GM18517 (cell line): Measurements from ENCODE around the gene LTBP2.

Source experiments
- ATAC-seq: cut with Tn5 transposase; IDR thresholded peaks from one replicate; pipeline ENCODE4 v1.9.1; 2021; ENCODE audit warnings: mild to moderate bottlenecking, moderate library complexity; ENCODE audit not compliant: unreplicated experiment

LTBP2 gene

GRCh38 chr14:74638966-74639365, 26.9 kb upstream of the LTBP2 start:
- no peak for ATAC-seq

DNA sequence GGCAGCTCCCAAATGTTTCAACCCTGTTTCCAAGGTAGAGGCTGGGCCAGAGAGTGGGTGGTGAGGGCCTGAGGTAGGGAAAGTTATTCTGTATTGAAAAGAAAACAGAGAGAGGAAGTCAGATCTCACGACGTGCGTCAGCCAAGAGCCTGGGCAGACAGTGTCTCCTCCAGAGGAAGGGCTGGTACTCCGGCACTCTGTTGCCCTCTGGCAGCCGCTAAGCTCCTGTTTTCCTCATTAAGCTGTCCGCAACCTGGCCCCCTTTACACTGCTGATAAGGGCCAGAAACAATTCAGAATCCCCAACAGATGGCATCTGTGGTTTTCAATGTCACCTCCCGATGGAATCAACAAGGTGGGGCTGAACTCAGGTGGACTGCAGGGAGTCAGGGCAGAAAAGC, 26.0 kb upstream of the LTBP2 start:
- ATAC-seq: no peak

- no peak for ATAC-seq
Measured at GRCh38 chr14:74637178-74637550, 25.1 kb upstream of the LTBP2 start.

DNA sequence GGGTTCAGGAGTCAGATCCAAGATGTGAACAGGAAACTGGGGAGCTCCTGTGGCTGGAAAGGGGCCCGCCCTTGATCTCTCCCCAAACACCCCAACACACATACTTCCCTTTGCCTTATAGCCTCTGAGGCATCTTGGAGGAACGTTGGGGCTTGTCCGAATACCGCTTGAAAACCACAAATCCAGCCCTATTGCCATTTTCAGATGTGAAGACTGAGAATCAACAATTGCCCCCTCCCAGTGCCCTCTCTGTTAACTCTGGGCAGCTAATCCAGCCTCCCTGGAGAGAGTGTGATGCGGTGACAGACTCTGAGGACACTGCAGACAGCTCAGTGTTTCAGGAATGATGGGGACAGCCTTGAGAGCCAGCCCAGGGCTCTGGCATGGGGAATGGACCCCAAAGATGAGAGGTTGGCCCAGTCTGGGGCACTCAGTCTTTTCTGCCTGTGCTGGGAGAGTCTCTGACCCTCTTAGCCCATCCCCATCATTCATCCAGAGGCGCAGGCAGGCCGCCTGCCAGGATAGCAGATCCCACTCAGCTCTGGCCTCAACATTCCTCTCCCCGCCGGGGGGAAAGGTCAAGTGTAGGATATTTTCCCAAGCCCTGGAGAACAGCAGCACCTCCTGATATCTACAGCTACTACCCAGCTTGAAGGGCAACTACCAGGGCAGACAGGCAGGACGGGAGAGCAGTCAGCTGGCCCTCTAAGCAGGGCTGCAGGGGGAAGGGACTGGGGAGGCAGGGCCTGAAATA, 24.6 kb upstream of the LTBP2 start:
- no peak for ATAC-seq

- ATAC-seq: no peak
Measured at GRCh38 chr14:74635847-74636246, 23.8 kb upstream of the LTBP2 start.

- no peak for ATAC-seq
Measured at GRCh38 chr14:74634964-74635363, 22.9 kb upstream of the LTBP2 start.

DNA sequence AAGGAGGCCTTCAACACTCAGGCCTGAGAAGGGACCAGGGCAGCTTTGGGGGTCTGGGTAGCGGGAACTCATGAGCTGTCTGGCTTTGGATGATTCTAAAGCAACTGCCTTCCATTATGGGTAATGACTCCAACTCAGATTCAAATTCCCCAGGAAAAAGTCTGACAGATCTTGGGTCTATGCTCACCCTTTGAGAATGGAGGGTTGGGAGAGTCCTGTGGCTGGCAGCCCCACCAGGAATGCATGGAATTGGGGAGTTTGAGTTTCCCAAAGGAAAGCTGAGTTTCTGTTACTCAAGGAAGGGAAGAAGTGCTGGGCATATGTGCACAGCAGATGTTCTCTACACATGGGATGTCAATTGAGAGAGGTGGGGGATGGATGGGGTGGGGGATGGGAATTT, 22.4 kb upstream of the LTBP2 start:
- no peak for ATAC-seq

DNA sequence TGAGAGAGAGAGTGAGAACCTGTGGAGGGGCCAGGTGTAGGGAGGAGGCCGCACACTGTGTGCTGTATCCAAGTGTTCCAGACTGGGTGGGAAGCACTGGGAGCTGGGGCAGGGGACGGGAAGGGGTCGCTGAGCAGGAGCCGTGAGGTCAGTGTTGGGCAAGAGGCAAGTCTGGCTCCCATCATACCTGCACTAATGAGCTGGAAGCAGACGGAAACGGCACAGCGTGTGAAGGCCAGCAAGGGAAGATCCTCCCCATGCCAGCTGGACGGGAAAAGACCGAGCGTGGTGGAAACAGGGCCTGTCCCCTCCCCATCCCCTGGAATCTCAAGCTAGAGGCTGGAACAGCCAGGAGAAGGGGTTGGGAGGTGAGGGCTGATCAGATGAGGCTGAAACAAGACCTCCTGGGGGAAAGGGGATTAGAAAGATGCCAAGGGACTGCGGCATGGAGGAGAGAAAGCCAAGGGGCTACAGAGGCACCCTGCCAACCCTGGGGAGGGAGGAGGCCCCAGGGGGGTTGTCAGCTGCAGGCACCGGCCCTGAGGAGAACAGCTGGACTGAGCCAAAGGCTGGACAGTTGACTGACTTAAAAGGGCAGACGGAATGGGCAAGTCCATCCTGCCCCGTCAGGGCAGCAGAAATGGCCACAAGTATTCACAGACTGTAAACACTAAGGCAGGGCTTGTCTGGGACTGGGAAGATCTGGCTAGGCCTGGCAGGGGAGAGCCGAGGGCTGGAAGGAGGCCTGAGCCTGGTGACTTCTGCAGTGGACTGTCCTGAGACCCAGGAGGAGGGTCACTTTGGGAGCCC, 19.0 kb upstream of the LTBP2 start:
- no peak for ATAC-seq

DNA sequence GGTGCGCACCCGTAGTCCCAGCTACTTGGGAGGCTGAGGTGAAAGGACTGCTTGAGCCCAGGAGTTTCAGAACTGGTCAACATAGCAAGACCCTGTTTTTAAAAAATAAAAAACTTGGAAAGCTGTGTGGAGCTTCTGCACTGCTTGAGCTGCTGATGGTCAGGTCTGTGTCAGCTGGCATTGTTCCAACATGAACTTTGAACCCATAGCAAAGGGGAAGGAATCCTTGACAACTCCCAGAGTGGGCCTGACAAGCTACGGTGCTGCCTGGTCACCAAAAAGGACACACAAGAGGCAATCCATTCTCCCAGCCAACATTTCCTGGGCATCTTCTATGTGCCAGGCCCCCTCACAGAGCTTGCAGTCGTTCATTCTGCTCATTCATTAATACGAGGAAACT, 16.4 kb upstream of the LTBP2 start:
- no peak for ATAC-seq

DNA sequence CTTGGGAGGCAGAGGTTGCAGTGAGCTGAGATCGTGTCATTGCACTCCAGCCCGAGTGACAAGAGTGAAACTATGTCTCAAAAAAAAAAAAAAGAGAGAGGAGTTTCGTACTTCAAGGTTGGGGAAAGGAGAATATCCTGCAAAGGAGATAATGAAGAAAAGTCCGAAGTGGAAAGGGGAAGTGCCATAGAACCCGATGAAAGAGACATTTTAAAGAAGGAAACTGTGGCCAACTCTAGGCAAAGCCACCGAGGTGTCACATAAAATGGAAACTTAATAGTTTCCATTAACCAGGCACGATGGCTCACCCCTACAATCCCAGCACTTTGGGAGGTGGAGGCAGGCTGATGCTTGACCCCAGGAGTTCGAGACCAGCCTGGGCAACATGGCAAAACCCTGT, 15.0 kb upstream of the LTBP2 start:
- ATAC-seq: no peak

DNA sequence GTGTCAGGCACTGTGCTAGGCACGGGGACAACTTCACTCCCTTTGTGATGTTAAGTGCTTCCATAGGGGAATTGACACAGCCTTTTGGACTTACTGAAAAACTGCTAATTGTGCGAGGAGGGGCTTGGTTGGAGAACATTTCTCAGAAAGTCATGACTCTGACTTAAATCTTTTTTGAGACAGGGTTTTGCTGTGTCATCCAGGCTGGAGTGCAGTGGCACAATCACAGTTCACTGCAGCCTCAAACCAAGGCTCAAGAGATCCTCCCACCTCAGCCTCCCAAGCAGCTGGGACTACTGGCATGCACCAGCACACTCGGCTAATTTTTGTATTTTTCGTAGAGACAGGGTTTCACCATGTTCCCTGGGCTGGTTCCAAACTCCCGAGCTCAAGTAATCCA, 10.2 kb upstream of the LTBP2 start:
- ATAC-seq: no peak

DNA sequence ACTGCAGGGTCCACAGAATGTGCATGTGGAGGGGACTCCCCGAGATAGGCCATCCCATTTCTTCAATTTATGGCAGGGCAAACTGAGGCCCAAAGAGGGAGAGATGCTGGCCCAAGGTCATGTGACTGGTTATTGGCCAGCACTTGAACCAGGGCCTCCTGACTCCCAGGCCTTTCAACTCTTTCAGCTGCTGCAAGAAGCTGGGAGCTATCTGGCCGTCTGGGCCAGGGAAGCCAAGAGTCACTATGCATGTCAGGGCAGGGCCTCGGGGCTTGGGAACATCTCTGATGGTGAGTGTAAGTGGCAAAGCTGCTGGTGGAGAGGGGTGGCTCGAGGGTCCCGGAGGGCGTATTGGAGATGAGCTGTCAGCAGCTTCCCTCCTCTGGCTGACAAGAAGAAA, 9.5 kb upstream of the LTBP2 start:
- no peak for ATAC-seq

- ATAC-seq: no peak
Measured at GRCh38 chr14:74620923-74621322, 8.9 kb upstream of the LTBP2 start.

DNA sequence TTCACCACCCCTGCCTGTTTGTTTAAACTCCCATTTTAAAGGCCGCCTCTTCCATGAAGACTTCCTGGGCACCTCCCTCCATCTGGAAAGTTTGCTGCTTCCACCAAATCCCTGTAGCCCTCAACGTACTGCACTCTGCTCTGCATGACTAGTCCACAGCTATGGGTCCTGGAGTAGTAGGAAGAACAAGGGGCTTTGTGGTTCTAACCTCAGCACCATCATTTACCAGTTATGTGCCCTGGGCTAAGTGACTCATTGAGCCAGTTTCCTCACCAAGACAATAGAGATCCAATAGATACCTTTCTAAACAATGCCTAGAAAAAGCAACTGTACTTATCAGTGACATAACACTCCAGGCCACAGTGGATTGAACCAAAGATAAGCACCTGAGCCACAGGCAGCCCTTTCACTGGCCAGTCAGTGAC, 8.5 kb upstream of the LTBP2 start:
- ATAC-seq: no peak

DNA sequence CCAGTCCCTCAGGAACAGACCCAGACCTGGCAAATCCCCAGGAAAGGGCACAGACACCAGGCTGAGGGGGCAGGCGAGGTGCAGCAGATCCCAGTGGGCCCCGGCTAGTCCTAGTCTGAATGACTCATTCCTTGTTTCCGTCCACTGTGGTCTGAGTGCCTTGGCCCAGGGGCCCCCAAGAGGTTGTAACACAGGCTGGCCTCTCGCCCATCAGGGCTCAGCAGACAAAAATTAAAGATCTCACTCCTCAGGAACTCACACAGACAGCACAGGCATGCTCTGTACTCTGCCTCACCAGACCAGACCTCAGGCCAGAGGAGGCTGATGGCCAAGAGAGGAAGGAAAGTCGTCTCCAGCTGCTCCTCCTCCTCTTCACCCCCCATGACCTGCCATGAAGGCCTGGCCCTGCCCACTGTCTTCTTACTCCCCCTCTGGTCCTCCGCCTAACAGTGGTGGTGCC, 7.7 kb upstream of the LTBP2 start:
- no peak for ATAC-seq

DNA sequence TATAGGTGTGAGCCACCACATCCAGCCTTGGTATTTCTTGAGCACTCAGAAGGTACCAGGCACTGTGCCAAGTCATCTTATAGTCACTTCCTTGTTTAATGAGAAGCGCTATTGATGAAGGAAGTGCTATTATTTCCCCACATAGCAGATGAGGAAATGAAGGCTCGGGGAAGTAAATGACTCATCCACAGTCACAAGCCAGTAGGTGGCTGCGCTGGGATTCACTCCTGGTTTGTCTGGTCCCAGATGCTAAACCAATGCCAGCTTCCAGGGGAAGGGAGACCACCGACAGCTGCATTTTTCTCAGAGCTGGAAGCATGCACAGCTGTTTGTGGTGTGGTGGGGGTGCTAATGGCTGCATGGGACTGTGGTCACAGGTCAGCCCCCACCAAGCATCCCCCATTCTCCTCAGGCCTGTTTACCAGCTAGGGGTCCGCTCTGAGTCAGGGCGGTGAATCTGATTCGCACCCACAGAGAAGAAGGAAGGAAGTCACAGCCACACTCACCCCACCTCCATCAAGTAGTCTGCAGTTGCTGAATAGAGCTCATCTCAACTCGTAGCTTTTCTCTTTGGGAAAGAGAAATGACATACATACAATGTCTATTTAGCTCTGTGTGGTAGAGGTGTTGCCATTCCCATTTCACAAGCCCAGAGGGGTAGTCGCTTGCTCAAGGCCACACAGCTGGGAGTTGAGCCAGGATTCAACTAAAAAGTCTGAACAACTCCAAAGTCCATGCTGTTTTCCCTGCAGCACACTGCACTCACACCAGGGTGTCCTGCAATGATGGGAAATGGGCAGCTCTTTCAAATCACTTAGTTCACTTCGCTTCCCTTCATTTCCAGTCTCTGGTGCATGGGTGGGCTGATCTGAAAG, 6.3 kb upstream of the LTBP2 start:
- ATAC-seq: no peak

DNA sequence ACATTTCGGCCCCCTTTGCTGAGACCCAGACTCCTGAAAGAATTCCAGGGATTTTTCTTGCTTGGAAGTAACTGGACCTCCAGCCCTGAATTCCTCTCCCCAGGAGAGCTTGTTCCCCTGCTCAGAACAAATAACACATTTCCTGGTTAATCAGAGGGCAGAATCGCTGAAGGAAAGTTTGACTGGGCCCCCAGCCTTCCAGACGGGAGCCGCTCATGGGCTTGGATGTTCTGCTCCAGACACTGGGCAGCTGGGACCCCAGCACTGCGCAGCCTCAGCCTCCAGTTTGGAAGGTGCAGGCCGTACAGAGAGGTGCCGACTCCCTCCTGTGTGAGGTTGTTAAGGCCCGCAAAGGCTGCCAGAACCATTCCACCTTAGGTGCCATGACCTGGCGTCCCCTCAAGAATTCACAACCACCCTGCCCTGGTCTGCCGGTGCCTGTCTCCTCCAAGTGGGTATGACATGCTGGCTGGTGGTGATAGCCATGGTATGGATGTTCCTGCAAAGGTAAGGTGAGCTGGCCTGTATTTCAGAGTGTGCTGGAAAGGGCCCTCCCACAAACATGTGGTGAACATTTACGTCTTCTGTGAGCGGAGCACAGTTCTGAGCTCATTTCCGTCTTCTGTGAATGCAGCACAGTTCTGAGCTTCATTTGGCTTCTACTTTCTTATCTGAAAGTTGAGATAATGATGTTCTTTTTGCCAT, 5.1 kb upstream of the LTBP2 start:
- ATAC-seq: no peak

GRCh38 chr14:74616507-74616906, 4.5 kb upstream of the LTBP2 start:
- no peak for ATAC-seq

DNA sequence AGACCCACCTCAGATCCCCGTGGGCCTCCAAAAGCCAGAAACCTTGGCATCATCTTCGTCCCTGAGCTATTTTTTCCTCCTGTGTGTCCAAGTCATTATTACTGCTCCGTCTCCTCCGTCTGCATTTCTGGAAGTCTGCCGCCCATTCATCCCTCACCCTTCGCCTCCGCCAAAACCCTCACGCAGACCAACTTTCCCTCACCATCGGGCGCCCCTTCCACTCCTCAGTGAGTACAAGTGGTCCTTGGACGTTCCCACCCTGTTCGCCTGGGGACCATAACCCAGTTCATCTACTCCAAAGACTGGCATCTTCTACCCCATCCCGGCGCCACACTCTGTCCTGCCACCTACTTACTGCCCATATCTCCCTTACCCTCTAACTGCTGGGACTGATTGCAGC, 3.7 kb upstream of the LTBP2 start:
- ATAC-seq: no peak

DNA sequence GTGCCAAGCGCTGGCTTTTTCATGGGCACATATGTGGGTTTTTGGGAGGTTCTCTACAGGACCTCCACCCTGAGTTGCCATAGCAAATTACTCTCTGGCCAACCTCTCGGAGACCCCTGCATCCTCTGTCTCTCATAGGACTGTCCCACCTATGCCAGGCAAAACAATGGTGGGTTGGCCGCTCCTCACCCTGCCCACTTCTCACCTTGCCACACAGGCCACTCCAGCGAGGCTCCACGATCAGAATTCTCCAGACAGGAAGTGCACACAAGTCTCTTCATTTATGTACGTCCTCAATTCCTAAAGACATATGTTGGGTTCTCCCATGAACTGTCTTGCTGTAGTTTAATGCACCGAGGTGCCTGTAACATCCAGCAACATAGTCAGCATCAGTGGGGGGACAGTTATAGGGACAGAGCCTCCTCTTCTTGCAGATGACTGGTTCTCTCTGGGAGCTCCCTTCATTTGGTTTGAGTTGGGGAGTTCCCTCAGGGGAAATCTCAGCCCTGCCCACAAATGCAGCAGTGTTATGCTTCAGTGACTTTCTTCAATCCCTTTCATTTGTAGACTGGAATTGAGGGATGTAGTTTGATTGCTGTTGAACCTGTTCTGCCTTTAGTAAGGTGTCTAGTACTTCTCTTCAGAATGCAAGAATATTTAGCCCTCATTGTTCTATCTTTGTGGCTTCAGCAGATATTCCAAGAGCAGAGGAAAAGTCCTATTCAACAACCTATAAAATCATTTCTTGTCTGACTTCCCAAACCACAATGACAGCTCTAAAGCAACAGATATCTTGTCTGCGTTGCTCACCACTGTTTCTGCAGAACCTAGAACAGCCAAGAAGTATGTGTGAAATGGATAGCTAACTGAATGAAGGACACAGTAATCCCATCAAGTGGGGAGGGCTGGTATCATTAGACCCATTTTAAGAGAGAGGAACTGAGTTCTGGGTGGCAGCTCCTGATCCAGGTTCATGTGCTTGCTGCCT, 2.8 kb upstream of the LTBP2 start:
- ATAC-seq: no peak
